ENCODE measurements around the gene SMG9. TPM values are rescaled to one million over a fixed set of nuclear protein-coding genes. Genes with fewer than 3 reads are reported as not detected.

Gene SMG9
- total and polyA plus RNA-seq, 4 donors = 5.4 to 8.9 (median 5.8) TPM

DNA sequence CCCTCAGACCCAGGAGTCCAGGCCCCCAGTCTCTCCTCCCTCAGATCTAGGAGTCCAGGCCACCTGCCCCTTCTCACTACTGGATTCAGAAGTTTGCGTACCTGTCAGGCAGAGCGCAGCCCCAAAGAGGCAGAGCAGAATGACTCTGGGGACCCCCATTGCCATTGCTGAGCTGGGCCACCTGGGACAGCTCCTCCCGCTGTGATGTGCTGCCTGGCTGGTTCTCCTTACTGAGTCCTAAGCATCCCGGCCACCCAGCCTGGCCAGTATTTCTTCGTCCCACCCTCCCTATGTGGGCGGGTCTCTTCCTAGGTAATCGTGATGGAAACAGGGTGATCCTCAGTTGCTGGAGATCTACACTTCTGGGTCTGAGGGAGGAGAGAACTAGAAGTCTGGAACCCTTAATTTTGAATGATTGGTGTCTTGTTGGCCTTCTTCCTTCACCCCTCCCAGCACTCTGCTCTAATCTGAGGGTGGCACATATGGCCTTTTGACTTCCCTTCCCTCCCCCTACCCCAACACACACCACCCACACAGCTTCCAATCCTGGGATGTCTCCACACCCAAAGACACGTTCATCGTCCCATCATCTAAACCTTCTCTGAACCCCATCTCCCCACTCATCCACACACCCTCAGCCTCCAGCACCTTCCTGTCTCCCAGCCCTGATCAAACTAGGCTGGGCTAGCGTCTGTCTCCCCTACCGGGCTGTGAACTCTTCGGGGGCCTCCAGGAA, 47.6 kb upstream of the SMG9 start, which contains the start of gene LYPD5:
Gene LYPD5 (minus strand): TSS at position 232 of the 736 bp plus-strand sequence. CDS start 67 bp downstream, at position 165.
- no peak within 1 kb of the TSS for H3K27ac ChIP-seq (ENCODE audit: low read depth in 1 of 2, low read length in 2 of 2)
- TF ChIP-seq, protein P1, sequence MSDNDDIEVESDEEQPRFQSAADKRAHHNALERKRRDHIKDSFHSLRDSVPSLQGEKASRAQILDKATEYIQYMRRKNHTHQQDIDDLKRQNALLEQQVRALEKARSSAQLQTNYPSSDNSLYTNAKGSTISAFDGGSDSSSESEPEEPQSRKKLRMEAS (IDR thresholded peaks at IDR 0.05) = no peak
- TF ChIP-seq FOXA2 (IDR thresholded peaks at IDR 0.05) (no peak), HNF4A (conservative IDR thresholded peaks at IDR 0.05) (no peak), GABPA (IDR thresholded peaks at IDR 0.05 in 1 of 2, conservative IDR thresholded peaks at IDR 0.05 in 1 of 2) (no peak), YY1 (IDR thresholded peaks at IDR 0.05) (no peak), ZBTB33 (IDR thresholded peaks at IDR 0.05) (no peak), SP1 (IDR thresholded peaks at IDR 0.05) (no peak), RXRA (IDR thresholded peaks at IDR 0.05) (no peak), HNF4G (IDR thresholded peaks at IDR 0.05) (no peak), EGR1 (IDR thresholded peaks at IDR 0.05; ENCODE audit: low read depth in 2 of 2) (no peak), FOXA1 (IDR thresholded peaks at IDR 0.05) (no peak), RAD21 (IDR thresholded peaks at IDR 0.05) (no peak), NR2F2 (IDR thresholded peaks at IDR 0.05) (no peak), JUND (IDR thresholded peaks at IDR 0.05) (no peak), TAF1 (conservative IDR thresholded peaks at IDR 0.05) (no peak), CTCF (IDR thresholded peaks at IDR 0.05; ENCODE audit: low read depth, low read length, missing input control) (no peak)
- TF ChIP-seq, protein P2, sequence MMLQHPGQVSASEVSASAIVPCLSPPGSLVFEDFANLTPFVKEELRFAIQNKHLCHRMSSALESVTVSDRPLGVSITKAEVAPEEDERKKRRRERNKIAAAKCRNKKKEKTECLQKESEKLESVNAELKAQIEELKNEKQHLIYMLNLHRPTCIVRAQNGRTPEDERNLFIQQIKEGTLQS (IDR thresholded peaks at IDR 0.05) = no peak
- TF ChIP-seq, protein P3, sequence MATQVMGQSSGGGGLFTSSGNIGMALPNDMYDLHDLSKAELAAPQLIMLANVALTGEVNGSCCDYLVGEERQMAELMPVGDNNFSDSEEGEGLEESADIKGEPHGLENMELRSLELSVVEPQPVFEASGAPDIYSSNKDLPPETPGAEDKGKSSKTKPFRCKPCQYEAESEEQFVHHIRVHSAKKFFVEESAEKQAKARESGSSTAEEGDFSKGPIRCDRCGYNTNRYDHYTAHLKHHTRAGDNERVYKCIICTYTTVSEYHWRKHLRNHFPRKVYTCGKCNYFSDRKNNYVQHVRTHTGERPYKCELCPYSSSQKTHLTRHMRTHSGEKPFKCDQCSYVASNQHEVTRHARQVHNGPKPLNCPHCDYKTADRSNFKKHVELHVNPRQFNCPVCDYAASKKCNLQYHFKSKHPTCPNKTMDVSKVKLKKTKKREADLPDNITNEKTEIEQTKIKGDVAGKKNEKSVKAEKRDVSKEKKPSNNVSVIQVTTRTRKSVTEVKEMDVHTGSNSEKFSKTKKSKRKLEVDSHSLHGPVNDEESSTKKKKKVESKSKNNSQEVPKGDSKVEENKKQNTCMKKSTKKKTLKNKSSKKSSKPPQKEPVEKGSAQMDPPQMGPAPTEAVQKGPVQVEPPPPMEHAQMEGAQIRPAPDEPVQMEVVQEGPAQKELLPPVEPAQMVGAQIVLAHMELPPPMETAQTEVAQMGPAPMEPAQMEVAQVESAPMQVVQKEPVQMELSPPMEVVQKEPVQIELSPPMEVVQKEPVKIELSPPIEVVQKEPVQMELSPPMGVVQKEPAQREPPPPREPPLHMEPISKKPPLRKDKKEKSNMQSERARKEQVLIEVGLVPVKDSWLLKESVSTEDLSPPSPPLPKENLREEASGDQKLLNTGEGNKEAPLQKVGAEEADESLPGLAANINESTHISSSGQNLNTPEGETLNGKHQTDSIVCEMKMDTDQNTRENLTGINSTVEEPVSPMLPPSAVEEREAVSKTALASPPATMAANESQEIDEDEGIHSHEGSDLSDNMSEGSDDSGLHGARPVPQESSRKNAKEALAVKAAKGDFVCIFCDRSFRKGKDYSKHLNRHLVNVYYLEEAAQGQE (IDR thresholded peaks at IDR 0.05) = no peak
- no peak within 1 kb of the TSS for H3K9ac ChIP-seq (ENCODE audit: low read depth in 1 of 2, low read length in 2 of 2)
- no peaks in the 10 kb centered on the region for H3K36me3 ChIP-seq (ENCODE audit: control insufficient read depth in 4 of 4, insufficient read depth in 3 of 4, low read depth in 1 of 4, low read length in 3 of 4)
- peaks cover 0 to 2% (median under 1%) of the 10 kb centered on the region in 4 donors for H3K9me3 ChIP-seq (ENCODE audit: control insufficient read depth in 4 of 4, low read length in 3 of 4)
- 57% methylated on average over 12 of the region's 12 CpGs for WGBS
- peaks cover 2 to 9% (median 5%) of the 10 kb centered on the region in 4 donors for H3K4me1 ChIP-seq (ENCODE audit: control insufficient read depth in 4 of 4, insufficient read depth in 4 of 4, low read length in 3 of 4)
- no peak within 1 kb of the TSS for H3K4me3 ChIP-seq (ENCODE audit: low read depth in 1 of 3, low read length in 3 of 3)
- peaks cover 0 to 8% (median 0%) of the 10 kb centered on the region in 4 donors for H3K27me3 ChIP-seq (ENCODE audit: control insufficient read depth in 4 of 4, insufficient read depth in 4 of 4, low read length in 3 of 4)
- DNase-seq (ENCODE audit: low spot score) = no peak
